ENCODE data around the gene SCN1B.
"Not testable (repeated sequence)": the region's sequence is repeated elsewhere in the genome, so short reads cannot be mapped to it uniquely, and the experiment has no call there.

The SCN1B gene

DNA sequence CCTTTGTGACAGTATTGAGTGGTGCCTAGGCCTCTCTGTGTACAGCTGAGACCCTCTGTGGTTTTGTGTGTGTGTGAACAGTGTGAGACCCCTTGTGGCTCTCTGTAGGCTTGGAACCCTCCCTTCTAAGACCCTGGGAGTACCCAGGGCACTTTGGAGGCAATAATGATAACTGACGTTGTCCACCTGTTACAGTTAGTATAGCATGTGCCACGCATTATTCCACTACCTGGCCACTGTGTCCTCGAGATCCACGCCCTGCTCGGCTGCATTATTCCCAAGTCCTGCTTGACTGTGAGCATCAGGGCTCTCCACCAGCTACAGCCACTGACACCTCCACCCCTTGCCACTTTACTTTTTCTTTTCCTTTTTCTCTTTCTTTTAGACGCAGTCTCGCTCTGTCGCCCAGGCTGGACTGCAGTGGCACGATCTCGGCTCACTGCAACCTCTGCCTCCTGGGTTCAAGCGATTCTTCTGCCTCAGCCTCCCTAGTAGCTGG lies 28.2 kb upstream of the SCN1B start:
- DNase-seq, result no peak

DNA sequence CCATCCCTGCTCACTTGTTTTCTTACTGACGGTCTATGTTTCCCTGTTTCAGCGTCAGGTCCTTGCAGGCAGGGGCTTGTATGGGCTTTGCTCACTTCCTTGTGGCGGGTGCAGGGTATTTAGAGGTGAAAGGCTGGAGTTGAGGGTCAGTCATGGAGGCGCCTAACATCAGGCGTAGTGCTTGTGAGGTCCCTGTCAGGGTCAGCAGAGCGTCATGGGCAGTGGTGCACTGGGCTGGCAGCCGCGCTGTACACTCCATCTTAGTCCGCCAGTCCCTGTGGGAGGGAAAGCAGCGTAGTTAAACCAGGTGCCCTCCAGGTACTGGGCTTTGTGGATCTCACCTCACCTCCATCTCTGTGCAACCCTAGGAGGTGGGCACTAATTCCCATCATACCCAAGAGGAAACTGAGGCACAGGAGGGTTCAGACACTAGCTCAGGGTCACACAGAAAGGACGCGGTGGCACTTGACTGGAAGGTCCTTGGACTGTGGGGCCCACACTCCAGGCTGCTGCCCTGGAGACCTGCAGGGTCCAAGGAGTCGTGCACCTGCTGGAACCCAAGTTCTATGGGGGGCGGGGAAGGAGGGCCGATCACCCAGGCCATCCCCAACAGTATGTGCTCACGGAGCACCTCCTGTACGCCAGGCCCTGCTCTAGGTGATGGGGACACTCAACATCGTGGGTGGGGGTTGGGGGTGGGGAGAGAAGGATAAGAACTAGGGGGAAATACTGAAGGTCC lies 25.6 kb upstream of the SCN1B start:
- no peak for DNase-seq

DNA sequence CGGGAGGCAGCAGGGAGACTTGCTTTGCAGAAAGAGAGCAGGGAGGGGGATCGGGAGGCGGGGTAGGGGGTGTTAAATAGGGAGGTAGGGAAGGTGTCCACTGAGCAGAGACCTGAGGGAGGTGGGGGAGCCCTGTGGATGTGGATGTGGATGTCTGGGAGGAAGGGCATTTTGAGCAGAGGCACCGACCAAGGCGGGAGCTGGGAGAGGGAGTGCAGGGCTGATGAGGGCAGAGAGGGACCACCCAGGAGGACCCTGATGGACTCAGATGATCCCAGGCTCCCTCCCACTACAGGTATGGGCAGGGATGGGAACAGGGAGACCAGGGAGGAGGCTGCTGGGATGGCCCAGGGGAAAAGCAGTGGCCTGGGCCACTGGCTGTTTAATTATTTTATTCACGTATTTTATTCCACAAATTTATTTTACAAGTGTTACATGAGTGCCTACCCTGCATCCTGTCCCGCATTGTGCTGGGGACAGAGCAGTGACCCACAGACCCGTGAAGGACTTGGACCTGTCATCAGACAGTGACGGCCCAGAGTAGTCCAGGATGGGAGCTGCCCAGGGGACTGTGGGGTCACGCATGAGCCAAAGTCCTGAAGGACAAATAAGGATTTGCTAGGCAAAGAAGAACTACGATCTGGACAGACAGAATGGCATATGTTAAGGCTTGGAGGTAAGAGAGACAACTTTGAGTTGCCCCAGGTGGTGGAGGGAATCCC lies 24.9 kb upstream of the SCN1B start:
- no peak for DNase-seq

DNA sequence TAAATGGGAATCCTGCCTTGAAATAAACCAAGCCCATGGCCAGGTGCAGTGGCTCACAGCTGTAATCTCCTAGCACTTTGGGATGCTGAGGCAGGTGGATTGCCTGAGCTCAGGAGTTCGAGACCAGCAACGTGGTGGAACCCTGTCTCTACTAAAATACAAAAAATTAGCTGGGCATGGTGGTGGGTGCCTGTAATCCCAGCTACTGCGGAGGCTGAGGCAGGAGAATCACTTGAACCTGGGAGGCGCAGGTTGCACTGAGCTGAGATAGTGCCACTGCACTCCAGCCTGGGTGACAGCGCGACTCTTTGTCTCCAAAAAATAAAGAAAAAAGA lies 24.3 kb upstream of the SCN1B start:
- not testable (repeated sequence) for DNase-seq

DNA sequence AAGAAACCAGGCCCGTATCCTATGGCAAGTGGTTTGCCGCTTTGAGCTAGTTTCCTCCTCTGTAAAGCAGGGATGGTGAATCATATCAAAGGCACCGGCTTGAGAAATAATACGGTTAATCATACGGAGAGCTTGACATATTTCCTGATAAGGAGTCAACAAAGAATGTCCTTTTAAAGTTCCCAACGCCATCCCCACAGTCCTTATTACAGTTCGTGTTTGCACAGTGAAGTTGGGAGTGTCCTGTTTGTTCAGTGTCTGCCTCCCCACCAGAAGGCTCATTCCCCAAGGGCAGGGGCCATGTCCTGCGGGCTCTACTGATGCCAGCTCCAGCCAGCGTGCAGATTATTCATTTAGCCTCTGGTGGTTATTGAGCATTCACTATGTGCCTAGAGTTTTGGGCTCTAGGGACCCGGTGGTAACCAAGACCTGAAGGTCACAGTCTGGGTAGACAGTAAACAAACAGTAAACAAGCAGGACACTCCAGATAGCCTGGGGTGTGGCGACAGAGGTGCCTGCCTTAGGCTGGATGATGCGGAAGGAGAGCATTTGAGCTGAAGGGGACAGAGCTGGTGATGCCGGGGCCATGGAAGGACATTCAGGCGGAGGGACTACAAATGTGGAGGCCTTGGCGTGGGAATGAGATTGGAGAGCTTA lies 23.8 kb upstream of the SCN1B start:
- no peak for DNase-seq

DNA sequence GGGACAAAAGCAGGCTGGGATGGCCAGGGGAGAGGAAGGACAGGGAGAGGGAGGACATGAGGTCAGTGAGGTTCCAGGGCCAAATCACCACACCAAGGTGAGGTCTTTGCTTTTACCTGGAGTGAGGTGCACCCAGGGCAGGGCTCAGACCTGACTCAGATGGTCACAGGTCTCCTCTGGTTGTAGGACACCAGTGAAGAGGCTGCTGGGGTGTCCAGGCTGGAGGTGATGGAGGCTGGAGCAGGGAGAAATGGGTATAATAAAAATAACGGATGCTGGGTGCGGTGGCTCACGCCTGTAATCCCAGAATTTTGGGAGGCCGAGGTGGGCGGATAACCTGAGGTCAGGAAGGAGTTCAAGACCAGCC lies 23.3 kb upstream of the SCN1B start:
- no peak for DNase-seq

DNA sequence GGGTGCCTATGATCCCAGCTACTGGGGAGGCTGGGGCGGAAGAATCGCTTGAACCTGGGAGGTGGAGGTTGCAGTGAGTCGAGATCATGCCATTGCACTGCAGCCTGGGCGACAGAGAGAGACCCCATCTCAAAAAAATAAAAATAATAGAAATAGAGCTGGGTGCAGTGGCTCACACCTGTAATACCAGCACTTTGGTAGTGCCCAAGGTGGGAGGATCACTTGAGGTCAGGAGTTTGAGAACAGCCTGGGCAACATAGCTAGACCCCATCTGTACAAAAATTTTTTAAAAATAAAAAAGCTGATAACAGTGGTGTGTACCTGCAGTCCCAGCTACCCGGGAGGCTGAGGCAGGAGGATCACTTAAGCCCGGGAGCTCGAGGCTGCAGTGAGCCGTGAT lies 22.8 kb upstream of the SCN1B start:
- not testable (repeated sequence) for DNase-seq

DNA sequence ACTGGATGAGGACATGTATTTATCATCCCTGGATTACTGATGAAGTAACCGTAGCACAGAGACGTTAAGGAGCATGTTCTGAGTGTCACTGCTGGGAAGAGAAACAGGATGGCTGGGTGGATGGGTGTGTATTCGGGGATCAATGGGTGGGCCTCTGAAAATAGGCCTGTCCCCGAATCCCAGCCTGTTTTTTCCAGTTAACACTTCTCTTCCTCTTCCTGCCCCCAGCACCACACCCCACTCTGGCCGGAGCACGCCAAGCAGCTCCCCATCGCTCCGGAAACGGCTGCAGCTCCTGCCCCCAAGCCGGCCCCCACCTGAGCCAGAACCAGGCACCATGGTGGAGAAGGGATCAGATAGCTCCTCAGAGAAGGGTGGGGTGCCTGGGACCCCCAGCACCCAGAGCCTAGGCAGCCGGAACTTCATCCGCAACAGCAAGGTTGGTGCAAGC lies 21.4 kb upstream of the SCN1B start:
- DNase-seq, result no peak

DNA sequence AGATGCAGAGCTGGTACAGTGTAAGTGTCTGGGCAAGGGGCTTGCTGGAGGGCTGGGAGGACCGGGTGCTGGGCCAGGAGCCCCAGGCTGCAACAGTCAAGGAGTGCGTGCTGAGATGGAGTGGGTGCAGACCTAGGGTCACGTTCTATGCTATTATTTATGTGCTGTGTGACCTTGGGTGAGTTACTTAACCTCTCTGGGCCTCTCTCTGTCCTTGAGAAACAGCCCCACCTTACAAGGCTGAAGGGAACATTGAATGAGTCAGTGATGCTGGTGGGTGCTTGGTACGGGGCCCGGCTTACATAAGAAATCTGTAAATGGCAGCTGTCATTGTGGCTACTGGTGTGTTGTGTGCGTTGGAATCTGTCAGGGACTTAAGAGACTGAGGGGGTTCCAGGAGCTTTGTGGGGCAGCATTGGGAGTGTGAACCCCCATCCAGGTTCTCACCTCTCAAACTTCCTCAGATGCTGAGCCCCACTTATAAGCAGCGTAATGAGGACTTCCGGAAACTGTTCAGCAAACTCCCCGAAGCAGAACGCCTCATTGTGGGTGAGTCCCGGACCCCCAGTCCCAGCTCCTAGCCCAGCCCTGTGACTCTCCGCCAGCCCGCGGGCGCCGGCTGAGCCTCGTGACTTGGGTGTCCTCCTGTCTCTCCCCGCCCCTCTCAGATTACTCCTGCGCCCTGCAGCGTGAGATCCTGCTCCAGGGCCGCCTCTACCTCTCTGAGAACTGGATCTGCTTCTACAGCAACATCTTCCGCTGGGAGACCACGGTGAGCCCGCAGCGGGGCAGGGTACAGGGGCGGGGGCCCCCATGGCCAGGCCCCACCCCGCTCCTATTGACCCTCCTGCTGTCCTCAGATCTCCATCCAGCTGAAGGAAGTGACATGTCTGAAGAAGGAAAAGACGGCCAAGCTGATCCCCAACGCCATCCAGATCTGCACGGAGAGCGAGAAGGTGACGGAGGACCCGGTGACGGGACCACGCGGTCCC lies 20.6 kb upstream of the SCN1B start:
- no peak for DNase-seq

DNA sequence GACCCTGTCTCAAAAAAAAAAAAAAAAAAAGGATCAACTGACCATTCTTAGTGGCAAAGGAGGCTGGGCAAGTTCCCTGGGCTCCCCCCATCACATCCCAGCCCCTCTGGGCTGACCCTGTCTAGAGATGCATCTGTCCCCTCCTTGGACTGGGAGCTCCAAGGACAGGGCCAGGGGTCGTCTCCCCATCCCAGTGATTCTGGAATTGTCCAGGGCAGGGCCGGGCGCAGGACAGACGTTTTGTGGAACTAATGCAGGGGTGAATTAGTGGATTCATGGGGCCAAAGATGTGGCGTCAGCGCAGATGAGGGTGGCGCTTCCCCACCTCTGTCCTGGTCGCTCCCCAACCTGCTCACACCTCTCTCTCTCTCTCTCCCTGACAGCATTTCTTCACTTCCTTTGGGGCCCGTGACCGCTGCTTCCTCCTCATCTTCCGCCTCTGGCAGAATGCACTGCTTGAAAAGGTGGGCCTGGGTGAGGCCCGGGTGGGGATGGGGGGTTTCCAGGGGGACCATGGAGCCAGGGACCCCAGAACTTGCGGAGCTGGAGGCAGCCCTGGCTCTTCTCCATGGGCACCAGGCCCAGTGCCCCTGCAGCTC lies 19.1 kb upstream of the SCN1B start:
- DNase-seq, result no peak

DNA sequence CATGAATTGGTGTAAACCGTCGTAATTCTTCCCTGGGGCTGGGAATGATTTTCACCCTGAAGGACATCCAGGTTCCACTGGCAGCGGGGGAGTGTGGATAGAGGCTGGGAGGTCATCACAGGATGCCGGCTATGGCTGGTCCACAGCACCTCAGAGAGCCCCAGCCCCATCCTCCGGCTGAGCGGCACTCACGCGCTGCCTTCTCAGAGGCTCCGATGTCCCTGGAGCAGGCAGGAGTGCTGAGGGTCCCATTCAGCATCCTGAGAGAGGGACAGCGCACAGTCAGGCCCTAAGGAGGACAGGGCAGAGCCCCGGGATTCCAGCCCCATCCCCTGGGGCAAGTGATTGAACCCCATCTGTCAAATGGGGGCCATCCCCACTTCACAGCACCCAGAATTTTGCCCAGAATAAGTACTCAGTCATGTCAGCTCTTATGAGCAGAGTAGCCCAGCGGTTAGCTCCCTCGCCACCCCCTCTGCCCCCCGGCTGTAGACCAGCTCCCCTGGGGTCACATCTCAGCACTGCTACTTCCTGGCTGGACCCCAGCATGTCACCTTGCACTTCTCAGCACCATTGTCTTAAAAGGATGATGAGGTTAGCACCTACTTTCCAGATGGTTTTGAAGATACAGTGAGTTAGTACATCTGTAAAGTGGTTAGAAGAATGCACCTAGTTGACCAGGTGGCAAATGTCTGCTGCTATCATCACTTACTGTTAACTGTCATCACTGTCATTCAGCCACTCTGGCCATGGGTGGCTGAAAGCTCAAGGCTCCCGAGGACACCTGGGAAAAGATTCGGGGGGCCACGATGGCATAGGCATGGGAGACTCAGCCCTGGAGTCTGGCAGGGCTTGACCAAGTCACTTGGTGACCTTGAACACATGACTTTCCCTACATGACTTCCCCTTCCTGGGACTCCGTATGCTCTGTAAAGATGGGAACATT lies 18.3 kb upstream of the SCN1B start:
- no peak for DNase-seq

DNA sequence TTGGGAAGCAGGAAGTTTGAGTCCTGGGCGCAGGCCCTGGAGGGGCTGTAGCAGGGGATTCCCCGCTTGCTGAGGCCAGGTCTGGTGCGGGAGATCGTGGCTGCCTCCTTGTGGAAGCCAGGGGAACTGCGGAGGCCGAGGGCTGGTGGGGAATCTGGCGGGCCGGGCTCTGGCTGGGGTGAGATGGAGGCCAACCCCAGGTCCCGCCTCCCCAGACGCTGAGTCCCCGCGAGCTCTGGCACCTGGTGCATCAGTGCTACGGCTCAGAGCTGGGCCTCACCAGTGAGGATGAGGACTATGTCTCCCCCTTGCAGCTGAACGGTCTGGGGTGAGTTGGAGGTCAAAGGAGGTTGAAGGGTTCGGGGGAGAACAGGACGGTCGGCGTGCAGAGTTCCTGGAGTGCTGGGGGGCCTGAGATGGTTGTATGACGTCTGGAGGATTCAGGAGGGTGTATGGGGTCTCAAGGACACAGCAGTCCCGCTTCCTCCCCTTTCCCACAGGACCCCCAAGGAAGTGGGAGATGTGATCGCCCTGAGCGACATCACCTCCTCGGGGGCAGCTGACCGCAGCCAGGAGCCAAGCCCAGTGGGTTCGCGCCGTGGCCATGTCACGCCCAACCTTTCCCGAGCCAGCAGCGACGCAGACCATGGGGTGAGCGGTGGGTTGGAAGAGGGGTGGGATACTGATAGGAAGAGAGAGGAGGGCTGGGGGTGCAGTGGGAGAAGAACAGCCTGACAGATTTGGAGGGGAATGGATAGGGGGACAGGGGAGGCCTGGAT lies 17.0 kb upstream of the SCN1B start:
- no peak for DNase-seq

DNA sequence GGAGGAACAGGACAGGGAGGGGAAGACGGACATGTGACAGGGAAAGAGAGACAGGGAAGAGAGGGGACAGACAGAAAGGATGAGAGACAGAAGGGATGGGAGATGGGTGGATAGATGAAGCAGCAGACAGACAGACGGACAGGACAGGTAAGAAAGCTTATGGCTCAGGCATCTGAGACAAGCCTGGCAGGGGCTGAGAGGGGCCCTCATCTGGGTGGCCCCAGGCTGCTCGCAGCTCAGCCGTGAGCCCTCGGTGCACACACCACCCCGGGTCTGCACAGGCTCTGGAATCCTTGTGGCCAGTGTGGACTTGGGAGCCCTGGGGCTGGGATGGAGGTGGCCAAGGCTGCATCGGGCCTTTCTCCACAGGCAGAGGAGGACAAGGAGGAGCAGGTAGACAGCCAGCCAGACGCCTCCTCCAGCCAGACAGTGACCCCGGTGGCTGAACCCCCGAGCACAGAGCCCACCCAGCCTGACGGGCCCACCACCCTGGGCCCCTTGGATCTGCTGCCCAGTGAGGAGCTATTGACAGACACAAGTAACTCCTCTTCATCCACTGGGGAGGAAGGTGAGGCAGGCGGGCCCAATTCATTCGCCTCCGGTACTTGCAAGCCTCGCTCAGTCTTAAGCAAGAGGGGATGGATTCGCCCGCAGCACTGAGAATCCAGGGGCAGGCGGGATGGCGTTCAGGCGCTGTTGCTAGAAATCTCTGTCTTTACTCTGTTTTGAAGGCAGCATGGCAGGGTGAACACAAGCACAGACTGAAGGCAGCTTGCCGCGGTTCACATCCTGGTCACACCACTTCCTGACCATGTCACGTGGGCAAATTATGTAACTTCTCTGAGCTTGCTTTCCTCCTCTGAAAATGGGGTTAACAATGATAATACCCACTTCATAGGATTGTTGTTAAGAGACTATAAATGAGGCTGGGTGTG lies 16.2 kb upstream of the SCN1B start:
- DNase-seq, result no peak

DNA sequence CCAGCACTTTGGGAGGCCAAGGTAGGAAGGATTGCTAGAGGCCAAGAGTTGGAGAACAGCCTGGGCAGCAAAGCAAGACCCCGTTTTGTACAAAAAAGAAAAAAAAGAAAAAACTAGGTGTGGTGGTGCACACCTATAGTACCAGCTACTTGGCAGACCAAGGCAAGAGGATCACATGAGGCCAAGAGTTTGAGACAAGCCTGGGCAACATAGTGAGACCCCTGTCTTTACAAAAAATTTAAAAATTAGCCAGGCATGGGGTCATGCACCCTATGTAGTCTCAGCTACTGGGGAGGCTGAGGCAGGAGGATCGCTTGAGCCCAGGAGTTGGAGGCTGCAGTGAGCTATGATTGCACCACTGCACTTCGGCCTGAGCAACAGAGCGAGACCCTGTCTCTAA lies 15.5 kb upstream of the SCN1B start:
- DNase-seq, result not testable (repeated sequence)

DNA sequence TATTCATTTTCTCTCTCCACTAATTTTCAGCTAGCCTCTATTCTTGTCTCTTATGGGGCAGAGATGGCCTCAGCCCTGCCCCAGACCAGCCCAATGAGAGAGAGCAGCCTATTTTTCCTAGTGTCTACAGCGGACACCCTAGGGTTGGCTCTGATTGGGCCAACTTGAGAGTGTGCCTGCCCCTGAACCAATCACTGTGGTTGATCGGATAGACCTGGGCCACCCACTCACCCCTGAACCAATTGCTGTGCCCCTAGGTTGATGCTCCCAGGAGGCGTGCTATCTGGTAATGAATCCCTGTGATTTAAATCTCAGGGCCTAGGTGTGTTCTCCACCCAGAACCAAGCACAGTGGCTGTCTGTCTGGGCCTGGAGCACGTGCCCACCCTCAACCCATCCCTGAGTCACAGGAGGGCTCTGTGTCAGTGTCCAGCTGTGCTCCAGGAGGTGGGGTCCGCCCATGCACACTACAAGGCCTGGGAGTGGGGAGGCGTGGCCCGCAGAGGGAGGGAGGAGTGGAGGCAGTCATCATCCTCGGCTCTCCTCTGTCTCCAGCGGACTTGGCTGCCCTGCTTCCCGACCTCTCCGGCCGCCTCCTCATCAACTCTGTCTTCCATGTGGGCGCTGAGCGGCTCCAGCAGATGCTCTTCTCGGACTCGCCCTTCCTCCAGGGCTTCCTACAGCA lies 14.9 kb upstream of the SCN1B start:
- DNase-seq, result no peak

DNA sequence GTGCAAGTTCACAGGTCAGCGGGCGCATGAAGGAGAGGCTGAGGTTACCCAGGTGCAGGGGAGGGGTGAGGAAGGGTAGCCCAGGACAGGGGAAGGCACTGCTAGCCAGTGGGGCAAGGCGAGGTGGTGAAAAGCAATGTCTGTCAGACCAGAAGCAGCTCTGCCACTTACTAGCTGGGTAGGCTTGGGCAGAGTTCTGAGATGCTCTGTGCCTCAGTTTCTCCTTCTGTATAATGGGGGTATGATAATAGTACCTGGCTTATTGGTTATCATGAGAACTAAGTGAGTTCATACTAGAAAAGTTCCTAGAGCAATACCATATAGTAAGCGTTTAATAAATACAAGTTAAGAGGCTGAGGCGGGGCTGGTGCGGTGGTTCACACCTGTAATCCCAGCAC lies 14.3 kb upstream of the SCN1B start:
- DNase-seq, result no peak

DNA sequence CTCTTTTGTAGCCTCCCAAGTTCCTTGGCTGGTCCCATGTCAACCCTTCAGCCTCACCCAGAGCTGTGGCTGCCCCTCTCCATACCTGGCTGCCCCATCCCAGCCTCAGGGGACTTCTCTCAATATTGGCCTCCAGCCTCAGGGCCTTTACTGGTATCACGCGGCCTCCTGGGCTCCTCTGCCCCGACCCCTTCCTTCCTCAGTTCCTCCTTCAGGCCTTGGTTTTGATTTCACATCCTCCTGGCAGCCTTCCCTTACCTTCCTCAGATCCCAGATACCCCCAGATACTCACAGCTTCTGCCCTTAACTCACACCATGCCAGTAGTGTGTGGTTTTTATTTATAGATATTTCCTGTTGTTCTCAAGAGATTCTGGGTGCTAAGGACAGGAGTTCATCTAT lies 12.8 kb upstream of the SCN1B start:
- DNase-seq, result no peak

DNA sequence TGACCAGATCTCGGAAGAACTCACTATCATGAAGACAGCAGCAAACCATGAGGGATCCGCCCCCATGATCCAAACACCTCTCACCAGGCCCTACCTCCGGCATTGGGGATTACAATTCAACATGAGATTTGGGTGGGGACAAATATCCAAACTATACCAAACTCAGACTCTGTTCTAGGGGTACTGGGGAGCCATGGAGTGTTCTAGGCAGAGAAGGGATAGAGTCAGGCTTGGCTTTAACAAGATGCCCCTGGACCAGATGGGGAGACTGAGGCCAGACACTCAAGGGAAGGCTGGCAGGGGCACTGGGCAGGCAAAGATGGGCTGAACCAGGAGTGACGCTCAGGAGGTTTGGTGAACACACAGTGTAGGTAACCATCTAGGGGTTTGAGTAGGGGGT lies 11.9 kb upstream of the SCN1B start:
- DNase-seq, result no peak

DNA sequence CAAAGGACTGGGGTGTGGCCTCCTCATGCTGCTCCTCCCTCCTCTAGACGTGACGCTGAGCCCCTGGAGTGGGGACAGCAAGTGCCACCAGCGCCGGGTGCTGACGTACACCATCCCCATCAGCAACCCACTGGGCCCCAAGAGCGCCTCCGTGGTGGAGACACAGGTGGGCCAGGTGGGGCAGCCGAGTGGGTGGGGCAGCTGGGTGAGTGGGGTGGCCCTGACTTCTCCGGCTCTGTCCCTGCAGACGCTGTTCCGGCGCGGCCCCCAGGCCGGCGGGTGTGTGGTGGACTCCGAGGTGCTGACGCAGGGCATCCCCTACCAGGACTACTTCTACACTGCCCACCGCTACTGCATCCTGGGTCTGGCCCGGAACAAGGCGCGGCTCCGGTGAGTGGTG lies 11.1 kb upstream of the SCN1B start:
- no peak for DNase-seq
